Right hindlimb (tissue), 1 donor: ENCODE results near the gene TXNRD2.

Experiments
- DNase-seq: peaks from one replicate; pipeline ENCODE4 v3.0.0-alpha.2; 2018

TXNRD2 gene

GRCh38 chr22:19873960-19874306, 67.7 kb downstream of the TXNRD2 start:
- DNase-seq = no peak

DNA sequence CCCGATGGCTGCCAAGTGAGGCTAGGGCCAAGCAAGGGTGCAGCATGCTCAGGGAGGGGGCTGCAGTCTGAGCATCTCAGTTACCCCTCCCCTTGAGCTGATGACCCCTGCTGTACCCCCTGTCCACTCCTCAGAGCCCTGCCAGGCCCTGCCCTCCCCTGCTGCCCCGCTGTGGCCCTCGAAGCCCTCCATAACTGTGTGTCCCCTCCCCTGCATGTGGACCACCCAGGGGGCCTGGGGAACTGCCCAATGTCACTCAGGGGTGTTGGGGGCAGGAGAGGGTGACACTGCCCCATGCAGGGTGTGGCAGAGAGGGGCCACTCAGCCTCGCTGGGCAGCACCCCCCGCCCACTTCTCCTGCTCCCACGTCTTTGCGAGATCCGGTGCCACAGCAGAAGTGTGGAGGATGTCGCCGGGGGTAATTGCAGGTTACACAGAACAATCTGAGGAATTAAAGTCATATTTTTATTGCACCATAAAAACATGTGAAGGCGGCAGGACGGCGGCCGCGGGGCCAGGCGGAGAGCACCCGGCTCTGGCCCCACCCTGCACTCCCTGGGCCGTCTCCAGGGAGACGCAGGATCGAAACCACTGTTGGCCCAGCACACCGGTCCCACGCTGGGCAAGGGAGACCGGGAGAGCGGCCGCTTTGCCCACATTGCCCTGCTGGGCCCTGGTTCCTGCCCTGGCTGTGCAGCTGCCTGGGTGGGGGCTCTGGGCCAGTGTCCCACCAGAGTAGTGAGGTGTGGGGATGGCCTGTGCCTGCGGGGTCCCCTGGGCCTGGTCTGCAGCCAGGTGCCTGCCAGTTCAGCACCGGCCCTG, 68.3 kb downstream of the TXNRD2 start:
- peak; percentile 13 for DNase-seq

- peak; percentile 17 for DNase-seq
Observed at GRCh38 chr22:19872779-19873137, 68.9 kb downstream of the TXNRD2 start.

DNA sequence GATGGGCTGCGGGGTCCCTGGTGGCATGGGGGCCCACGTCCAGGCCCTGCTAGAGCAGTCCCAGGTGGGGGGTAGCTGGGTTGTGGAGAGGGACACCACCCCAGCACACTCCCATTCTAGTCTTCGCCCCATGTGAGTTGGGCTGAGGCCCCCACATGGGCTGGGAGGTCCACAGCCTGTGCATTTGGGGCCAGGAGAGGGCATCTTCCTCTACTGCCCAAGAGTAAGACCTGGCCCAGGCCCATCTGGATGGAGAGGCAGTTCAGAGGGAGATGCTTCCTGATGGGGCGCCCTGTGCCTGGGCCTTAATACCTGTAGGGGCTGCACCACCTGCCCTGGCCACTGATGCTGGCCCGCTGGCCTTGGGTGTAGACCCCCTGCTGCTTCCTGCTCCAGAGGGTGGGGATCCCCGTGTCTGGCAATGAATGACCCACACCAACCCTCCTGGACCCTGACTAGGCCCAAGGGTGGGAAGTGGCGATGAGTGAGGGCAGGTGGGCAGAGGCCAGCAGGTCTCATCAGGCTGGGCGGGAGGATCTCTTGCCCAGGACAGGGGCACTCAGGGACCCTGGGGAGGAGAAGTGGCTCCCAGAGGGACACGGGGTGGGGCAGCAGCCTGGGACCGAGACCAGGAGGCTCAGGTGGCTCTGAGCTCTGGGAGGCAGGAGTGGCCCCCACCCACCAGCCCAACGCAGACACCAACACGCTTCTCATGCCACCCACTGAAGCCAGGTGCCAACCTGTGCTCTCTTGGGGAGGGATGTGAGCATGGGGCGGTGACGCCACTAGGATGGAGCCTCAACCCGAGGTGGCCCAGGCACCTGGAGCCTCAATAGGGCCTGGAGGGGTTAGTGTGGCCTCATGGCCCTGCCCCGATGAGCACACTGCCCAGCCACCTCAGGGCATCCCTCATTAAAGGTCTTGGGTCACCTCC, 69.5 kb downstream of the TXNRD2 start:
- DNase-seq = peak; percentile 15

- peak; percentile 18 for DNase-seq
Observed at GRCh38 chr22:19871023-19871844, 70.4 kb downstream of the TXNRD2 start.

DNA sequence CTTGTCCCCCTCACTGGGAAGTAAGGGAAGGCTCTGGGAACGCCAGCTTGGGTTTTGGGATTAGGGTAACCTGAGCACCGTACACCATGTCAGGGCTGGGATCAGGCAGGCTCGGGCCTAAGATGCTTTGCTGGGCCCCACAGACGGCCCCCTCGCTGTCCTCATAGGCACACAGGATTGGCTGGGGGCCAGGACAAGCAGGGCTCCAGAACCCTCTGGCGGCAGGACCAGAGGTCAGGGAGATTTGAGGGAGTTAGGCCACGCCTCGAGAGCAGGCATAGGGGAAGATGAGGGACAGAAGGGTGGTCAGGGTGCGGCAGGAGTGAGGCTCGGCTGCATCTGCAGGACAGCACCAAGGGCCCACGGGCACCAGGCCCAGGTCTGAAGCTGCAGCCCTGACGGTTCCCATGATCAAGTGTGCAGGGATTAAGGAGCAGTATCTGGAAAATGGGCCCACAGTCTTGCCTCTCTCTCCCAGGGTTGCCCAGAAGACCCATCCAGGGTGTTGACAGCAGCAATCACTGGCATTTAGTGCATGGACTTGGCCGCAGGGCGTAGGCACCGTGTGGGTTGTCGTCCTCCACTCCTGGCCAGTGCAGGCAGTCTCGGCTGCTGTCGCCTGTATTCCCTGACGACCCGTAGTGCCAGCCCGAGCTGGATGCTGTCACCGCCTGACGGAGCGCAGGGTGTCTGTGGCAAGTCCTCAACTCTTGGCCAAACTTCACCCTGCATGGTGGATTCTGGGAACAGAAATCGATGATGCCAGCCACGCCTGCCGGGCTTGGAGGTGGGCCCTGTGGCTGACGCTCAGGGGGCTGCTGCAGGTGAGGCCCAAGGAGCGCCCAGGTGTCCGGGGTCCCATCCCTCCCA, 71.2 kb downstream of the TXNRD2 start:
- peak; percentile 19 for DNase-seq

DNA sequence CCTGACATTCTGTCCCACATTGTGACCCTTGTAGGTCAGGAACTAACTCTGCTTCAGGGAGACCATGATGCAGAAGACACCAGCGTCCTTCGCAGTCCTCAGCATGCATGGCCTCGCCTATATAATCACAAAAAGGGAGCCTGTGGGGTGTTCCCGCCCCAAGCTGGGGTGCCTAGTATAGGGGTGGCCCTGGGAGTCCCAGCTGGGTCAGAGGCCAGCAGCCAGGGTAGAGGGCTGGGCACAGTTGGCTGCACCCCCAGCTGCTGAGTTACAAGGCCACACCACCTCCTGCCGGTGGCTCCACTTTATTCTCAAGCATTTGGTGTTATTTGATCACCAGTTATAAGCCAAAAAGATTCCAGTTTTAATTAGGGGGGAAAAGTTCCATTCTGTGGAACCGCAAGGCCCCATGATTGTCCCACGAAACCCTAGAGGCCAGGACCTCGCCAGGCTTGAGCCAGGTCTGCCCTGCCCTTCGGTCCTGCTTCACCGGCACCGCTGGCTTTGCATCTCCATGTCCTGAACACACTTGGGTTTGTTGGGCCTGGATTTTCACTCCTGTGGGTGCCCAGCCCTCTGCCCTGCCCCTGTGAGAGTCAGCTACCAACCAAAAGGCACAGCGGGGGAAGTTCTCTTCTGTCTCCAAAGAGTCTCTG, 72.0 kb downstream of the TXNRD2 start:
- no peak for DNase-seq

DNA sequence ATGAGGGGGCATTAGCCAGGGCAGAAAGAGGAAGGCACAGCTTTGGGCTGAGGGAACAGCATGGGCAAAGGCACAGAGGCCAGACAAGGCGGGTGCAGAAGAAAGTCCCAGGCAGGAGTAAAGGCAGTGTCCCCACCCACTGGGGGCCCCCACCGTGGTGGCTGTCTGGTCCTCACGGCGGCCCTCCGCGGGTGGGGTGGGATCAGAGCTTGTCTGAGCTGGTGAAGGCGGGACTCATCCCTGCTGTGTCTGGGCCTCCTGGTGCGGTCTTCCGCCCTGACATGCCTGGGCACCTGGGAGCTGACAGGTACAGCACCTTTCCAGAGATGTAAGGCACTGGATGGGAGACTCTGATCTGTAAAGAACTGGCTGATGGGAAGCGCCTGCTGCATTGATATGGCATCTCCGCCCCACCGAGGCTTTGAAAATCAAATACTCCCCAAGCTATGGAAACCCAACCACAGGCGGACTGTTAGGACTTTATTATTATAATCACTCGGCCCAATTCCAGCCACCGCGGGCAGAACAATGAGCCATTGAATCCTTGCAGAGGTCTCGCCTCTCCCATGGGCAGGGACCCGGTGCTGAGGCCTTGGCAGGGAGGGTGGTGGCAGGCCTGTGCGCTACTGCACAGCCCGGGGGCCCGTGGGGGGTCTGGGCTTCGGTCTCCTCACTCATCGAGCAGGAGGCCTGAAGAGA, 72.7 kb downstream of the TXNRD2 start:
- DNase-seq = peak; percentile 29

- no peak for DNase-seq
Observed at GRCh38 chr22:19868333-19868732, 73.3 kb downstream of the TXNRD2 start.

- DNase-seq = no peak
Observed at GRCh38 chr22:19867617-19868016, 74.0 kb downstream of the TXNRD2 start.

DNA sequence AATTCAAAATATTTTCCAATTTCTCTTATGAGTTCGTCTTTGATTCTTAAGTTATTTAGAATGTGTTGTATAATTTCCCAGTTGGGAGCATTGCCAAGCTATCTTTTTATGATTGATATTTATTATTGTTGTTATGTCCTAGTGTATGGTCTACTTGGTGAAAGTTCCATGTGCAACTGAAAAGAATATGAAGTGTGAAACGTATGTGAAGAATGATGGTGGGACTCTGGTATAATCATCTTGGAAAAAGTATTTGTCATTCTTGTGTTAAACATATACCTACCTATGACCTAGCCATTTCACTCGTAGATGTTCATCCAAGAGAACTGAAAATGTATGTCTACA, 75.0 kb downstream of the TXNRD2 start:
- DNase-seq = no peak

GRCh38 chr22:19865141-19865829, 76.3 kb downstream of the TXNRD2 start:
- DNase-seq = no peak

DNA sequence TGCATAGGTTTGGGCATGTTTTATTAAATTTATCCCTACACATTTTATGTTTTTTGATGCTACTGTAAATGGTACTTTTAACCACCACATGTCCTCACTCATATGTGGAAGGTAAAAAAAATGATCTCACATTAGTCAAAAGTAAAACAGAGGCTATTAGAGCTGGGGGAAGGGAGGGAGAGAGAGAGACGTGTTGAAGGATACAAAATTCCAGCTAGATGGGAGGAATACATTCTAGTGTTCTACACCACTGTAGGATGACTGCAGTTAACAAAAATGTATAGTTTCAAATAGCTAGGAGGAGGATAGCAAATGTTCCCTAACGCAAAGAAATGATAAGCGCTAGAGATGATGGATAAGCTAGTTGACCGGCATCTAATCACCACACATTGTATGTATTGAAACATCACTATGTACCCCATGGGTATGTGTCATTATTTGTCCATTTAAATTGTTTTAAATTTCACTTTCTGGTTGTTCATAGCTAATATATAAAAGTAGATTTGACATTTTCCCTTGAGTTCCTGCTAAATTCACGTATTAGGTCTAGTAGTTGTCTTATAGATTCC, 77.0 kb downstream of the TXNRD2 start:
- DNase-seq = no peak

GRCh38 chr22:19863571-19863970, 78.0 kb downstream of the TXNRD2 start:
- no peak for DNase-seq

- DNase-seq = no peak
Observed at GRCh38 chr22:19862619-19863246, 78.9 kb downstream of the TXNRD2 start.

DNA sequence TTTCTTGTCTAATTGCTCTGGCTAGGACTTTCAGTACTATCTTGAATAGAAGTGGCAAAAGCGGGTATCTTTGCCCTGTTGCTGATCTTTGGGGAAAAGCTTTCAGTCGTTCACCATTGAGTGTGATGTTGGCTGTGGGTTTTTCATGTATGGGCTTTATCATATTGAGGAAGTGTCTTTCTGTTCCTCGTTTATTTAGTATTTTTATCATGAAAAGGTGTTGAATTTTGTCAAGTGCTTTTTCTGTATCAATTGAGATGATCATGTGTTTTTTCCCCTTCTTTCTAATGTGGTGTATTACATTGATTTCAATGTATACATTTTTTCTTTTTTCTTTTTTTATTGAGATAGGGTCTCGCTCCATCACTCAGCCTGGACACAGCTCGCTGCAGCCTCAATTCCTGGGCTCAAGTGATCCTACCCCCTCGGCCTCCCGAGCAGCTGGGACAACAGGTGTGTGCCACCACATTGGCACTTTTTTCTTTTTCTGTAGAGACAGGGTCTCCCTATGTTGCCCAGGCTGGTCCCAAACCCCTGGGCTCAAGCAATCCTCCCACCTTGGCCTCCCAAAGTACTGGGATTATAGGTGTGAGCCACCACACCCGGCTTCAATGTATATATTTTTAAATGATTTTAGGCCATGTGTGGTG, 81.6 kb downstream of the TXNRD2 start:
- DNase-seq = no peak

DNA sequence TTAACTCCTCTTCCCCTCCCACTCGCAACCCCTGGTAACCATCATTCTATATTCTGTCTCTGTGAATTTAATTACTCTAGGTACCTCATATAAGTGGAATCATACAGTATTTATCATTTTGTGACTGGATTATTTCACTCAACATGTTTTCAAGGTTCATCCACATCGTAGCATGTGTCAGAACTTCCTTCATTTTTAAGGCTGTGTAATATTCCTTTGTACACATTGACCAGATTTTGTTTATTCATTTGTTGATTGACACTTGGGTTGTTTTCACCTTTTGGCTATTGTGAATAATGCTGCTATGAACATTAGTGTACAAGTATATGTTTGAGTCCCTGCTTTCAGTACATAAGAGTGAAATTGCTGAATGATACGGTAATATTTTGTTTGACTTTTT, 84.2 kb downstream of the TXNRD2 start:
- no peak for DNase-seq

- peak; percentile 53 for DNase-seq
Observed at GRCh38 chr22:19855504-19856409, 85.9 kb downstream of the TXNRD2 start.
